GM23338 (cell line): ENCODE data around the gene CCDC27. TPM values are rescaled to one million over a fixed set of nuclear protein-coding genes. Genes with fewer than 3 reads are reported as not detected.
A peak's percentile ranks its signal among the peaks of the same experiment; 100 is the strongest.

ENCODE experiments used
- ATAC-seq: fragments of 200-7000 bp; cut with Tn5 transposase; 3 replicates; pipeline ENCODE4 v1.9.1; 2020
- DNase-seq: peaks from one replicate; pipeline ENCODE4 v3.0.0-alpha.2; 2015; ENCODE audit warnings: low spot score
- H2AFZ ChIP-seq: fragments of 200-600 bp; sonication (generic); 2 replicates; pipeline ENCODE4 v1.8.0; 2016; ENCODE audit warnings: antibody characterized with exemption, mild to moderate bottlenecking, moderate library complexity
- H3F3A ChIP-seq: fragments of 200-600 bp; sonication (generic); replicated peaks from 2 replicates; pipeline ENCODE4 v1.8.0; 2017; ENCODE audit warnings: antibody characterized with exemption, mixed run types, low read depth
- H3K27ac ChIP-seq: fragments of 200-600 bp; sonication (generic); 2 replicates; pipeline ENCODE4 v1.6.1; 2016; ENCODE audit warnings: low read depth
- H3K27me3 ChIP-seq: fragments of 200-600 bp; sonication (generic); 2 replicates; pipeline ENCODE4 v1.8.0; 2016; ENCODE audit warnings: mild to moderate bottlenecking, mixed run types, moderate library complexity; ENCODE audit not compliant: insufficient read depth
- H3K36me3 ChIP-seq: fragments of 200-600 bp; sonication (generic); 2 replicates; pipeline ENCODE4 v1.8.0; 2016; ENCODE audit warnings: mild to moderate bottlenecking; ENCODE audit not compliant: insufficient read depth
- H3K4me1 ChIP-seq: fragments of 200-600 bp; sonication (generic); 2 replicates; pipeline ENCODE4 v1.8.0; 2016; ENCODE audit warnings: mild to moderate bottlenecking, moderate library complexity; ENCODE audit not compliant: insufficient read depth
- H3K4me2 ChIP-seq: fragments of 200-600 bp; sonication (generic); 2 replicates; pipeline ENCODE4 v1.7.1; 2017; ENCODE audit warnings: mixed run types
- H3K4me3 ChIP-seq: fragments of 200-600 bp; sonication (generic); 2 replicates; pipeline ENCODE4 v1.6.1; 2016; ENCODE audit warnings: mixed run types
- H3K79me2 ChIP-seq: fragments of 200-600 bp; sonication (generic); replicated peaks from 2 replicates; pipeline ENCODE4 v1.8.0; 2017; ENCODE audit warnings: mild to moderate bottlenecking; ENCODE audit not compliant: insufficient read depth
- H3K9me2 ChIP-seq: fragments of 200-600 bp; sonication (generic); 2 replicates; pipeline ENCODE4 v1.8.0; 2017; ENCODE audit not compliant: insufficient read depth
- H4K20me1 ChIP-seq: fragments of 200-600 bp; sonication (generic); replicated peaks from 2 replicates; pipeline ENCODE4 v1.8.0; 2017; ENCODE audit warnings: mild to moderate bottlenecking; ENCODE audit not compliant: insufficient read depth
- H3K27ac Mint-ChIP-seq: 2 replicates; pipeline ENCODE4 v1.8.0; 2020; ENCODE audit warnings: inconsistent platforms, mild to moderate bottlenecking, moderate library complexity, mixed read lengths
- H3K27me3 Mint-ChIP-seq: 3 replicates; pipeline ENCODE4 v1.8.0; 2022; ENCODE audit warnings: low read depth, mild to moderate bottlenecking, moderate library complexity, mixed read lengths, inconsistent platforms; ENCODE audit not compliant: insufficient read depth, poor library complexity
- H3K36me3 Mint-ChIP-seq: 3 replicates; pipeline ENCODE4 v1.8.0; 2021; ENCODE audit warnings: low read depth, mild to moderate bottlenecking, inconsistent platforms, moderate library complexity, mixed read lengths
- H3K4me1 Mint-ChIP-seq: 3 replicates; pipeline ENCODE4 v1.8.0; 2020; ENCODE audit warnings: mild to moderate bottlenecking, inconsistent platforms, mixed read lengths
- H3K4me3 Mint-ChIP-seq: 3 replicates; pipeline ENCODE4 v1.8.0; 2021; ENCODE audit warnings: moderate library complexity, mild to moderate bottlenecking, inconsistent platforms, mixed read lengths
- H3K9me3 Mint-ChIP-seq: 3 replicates; pipeline ENCODE4 v1.8.0; 2020; ENCODE audit warnings: moderate library complexity, mild to moderate bottlenecking, inconsistent platforms, mixed read lengths
- CTCF ChIP-seq, 2 experiments: fragments of 200-600 bp in 1 of 2; sonication (generic) in 1 of 2; conservative IDR thresholded peaks; 2 replicates each; pipeline versions ENCODE4 v1.5.1 to v1.6.1; 2016 to 2017; ENCODE audit warnings: antibody characterized with exemption in 2 of 2, low read depth in 2 of 2, mild to moderate bottlenecking in 2 of 2, moderate library complexity in 1 of 2
- EZH2 ChIP-seq: fragments of 200-600 bp; sonication (generic); IDR thresholded peaks from one replicate; pipeline ENCODE4 v1.8.0; 2017; ENCODE audit warnings: antibody characterized with exemption, mild to moderate bottlenecking, low read depth; ENCODE audit not compliant: unreplicated experiment
- EZH2phosphoT487 ChIP-seq: fragments of 200-600 bp; sonication (generic); IDR thresholded peaks from one replicate; pipeline ENCODE4 v1.8.1; 2018; ENCODE audit warnings: antibody characterized with exemption; ENCODE audit not compliant: unreplicated experiment
- NANOG ChIP-seq: IDR thresholded peaks from 2 replicates; pipeline ENCODE4 v1.6.1; 2016; ENCODE audit warnings: antibody characterized with exemption, borderline replicate concordance
- REST ChIP-seq: IDR thresholded peaks from one replicate; pipeline ENCODE4 v1.6.1; 2018; ENCODE audit warnings: antibody characterized with exemption; ENCODE audit not compliant: unreplicated experiment
- STAT1 ChIP-seq: IDR thresholded peaks from one replicate; pipeline ENCODE4 v1.6.1; 2016; ENCODE audit warnings: antibody characterized with exemption; ENCODE audit not compliant: unreplicated experiment
- polyA plus RNA-seq: library from polyadenylated mRNA; unstranded; fragments of >200 nt; fragmentation: Nextera tagmentation; extraction: Ambion mirVana; gene quantifications from 2 replicates; pipeline ENCODE4 v1.2.1, GENCODE V29; 2016
- total RNA-seq: library from RNA; depleted of rRNA; stranded (reverse); fragments of >200 nt; shearing (Covaris generic); gene quantifications from 2 replicates; pipeline ENCODE4 v1.2.3, GENCODE V29; 2014

CCDC27 gene
- total and polyA plus RNA-seq, 2 experiments from 2014 or later = 0.18 to 0.45 TPM

- Histone ChIP-seq H3K36me3 (no peaks in the 10 kb centered on the region), H3K9me2 (no peaks in the 10 kb centered on the region), H3K27me3 (no peaks in the 10 kb centered on the region), H3K27ac (no peak overlapping the region), H2AFZ (peak overlapping the region; percentile 78; the same call in 1 of the 2 replicates), H3K4me3 (peak overlapping the region; percentile 41; the same call in 1 of the 2 replicates), H3F3A (0 out of 2 replicates have a peak, but pooled peaks cover 7% of the 10 kb centered on the region), H3K4me1 (peaks cover 10% of the 10 kb centered on the region; the same call in 1 of the 2 replicates), H3K4me2 (peak overlapping the region; percentile 73), H3K79me2 (no peaks in the 10 kb centered on the region), H4K20me1 (no peaks in the 10 kb centered on the region)
- Mint-ChIP-seq H3K36me3 (no peaks in the 10 kb centered on the region), H3K4me3 (peak overlapping the region; percentile 76), H3K27me3 (peaks cover 11% of the 10 kb centered on the region), H3K4me1 (peaks cover 14% of the 10 kb centered on the region), H3K9me3 (no peaks in the 10 kb centered on the region), H3K27ac (no peak overlapping the region; the same call in 1 of the 2 replicates)
- DNase-seq (peak; percentile 87), ATAC-seq (peak; percentile 84)
- no peak for TF ChIP-seq EZH2phosphoT487
- TF ChIP-seq REST = peak; percentile 28
Measured at GRCh38 chr1:3707298-3707938, 44.8 kb upstream of the CCDC27 start.

GRCh38 chr1:3707939-3708328 lies 44.3 kb upstream of the CCDC27 start:
- Mint-ChIP-seq H3K27me3 (peaks cover 11% of the 10 kb centered on the region), H3K4me1 (peaks cover 14% of the 10 kb centered on the region), H3K36me3 (no peaks in the 10 kb centered on the region), H3K4me3 (peak overlapping the region; percentile 76), H3K9me3 (no peaks in the 10 kb centered on the region), H3K27ac (no peak overlapping the region)
- DNase-seq (no peak), ATAC-seq (peak; percentile 5; the same call in 2 of the 3 replicates)
- Histone ChIP-seq H3F3A (0 out of 2 replicates have a peak, but pooled peaks cover 7% of the 10 kb centered on the region), H3K27me3 (no peaks in the 10 kb centered on the region), H4K20me1 (no peaks in the 10 kb centered on the region), H3K4me1 (peaks cover 10% of the 10 kb centered on the region; the same call in 1 of the 2 replicates), H3K4me3 (peak overlapping the region; percentile 41; the same call in 1 of the 2 replicates), H3K27ac (no peak overlapping the region), H3K9me2 (no peaks in the 10 kb centered on the region), H3K4me2 (peak overlapping the region; percentile 73), H3K36me3 (no peaks in the 10 kb centered on the region), H2AFZ (peak overlapping the region; percentile 78; the same call in 1 of the 2 replicates), H3K79me2 (no peaks in the 10 kb centered on the region)
- TF ChIP-seq EZH2phosphoT487 (no peak), NANOG (no peak)

- H3K27me3 ChIP-seq = no peaks in the 10 kb centered on the region
- no peaks in the 10 kb centered on the region for H4K20me1 ChIP-seq
- 0 out of 2 replicates have a peak, but pooled peaks cover 7% of the 10 kb centered on the region for H3F3A ChIP-seq
- peaks cover 14% of the 10 kb centered on the region for H3K27me3 Mint-ChIP-seq
- H2AFZ ChIP-seq = no peak overlapping the region
- H3K4me3 ChIP-seq = 0 out of 2 replicates have a peak overlapping the region, but pooled peaks have one; percentile 20
- no peaks in the 10 kb centered on the region for H3K9me2 ChIP-seq
- H3K4me2 ChIP-seq = peak overlapping the region; percentile 73
- peaks cover 14% of the 10 kb centered on the region for H3K4me1 Mint-ChIP-seq
- H3K79me2 ChIP-seq = no peaks in the 10 kb centered on the region
- H3K9me3 Mint-ChIP-seq = no peaks in the 10 kb centered on the region
- no peaks in the 10 kb centered on the region for H3K36me3 Mint-ChIP-seq
- ATAC-seq (peak; percentile 48), DNase-seq (peak; percentile 61)
- H3K4me3 Mint-ChIP-seq = no peak overlapping the region
- no peaks in the 10 kb centered on the region for H3K36me3 ChIP-seq
- TF ChIP-seq CTCF (conservative IDR thresholded peaks at IDR 0.05; ENCODE audit: low read depth in 2 of 2) (no peak), EZH2 (no peak), STAT1 (no peak)
- no peak overlapping the region for H3K27ac Mint-ChIP-seq
- H3K27ac ChIP-seq = no peak overlapping the region
- H3K4me1 ChIP-seq = peaks cover 10% of the 10 kb centered on the region; the same call in 1 of the 2 replicates
Measured at GRCh38 chr1:3708791-3709190, 43.5 kb upstream of the CCDC27 start.
